ENCODE data around the gene NEMF.

The NEMF gene

GRCh38 chr14:49770212-49770817, 82.3 kb downstream of the NEMF start:
- FAIRE-seq = peak; percentile 86
- no peak for TF ChIP-seq CTCF (IDR thresholded peaks at IDR 0.05; ENCODE audit: insufficient read depth, missing control alignments)
- DNase-seq (ENCODE audit: insufficient read length, low spot score) = no peak

GRCh38 chr14:49769581-49770211, 82.9 kb downstream of the NEMF start:
- TF ChIP-seq CTCF (IDR thresholded peaks at IDR 0.05; ENCODE audit: insufficient read depth, missing control alignments) = no peak
- FAIRE-seq = no peak
- DNase-seq (ENCODE audit: insufficient read length, low spot score) = no peak

DNA sequence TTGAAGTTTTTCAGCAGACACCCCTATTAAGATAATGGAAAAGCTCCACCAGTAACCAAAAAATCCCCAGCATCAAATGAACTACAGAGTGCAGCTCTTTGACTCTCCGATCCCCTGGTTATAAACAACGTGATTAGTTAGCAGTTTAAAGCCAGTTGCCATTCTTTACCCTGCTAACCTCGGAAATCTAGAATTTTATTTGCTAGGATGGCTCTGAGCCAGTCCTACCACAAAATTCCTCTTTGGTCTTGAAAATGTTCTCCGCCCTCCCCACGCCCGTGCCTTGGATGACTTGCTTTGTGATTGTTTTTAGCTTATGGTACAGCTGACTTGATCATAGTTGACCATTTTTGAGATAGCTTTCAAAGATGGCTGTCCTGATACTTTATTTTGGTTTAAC, 83.4 kb downstream of the NEMF start:
- no peak for FAIRE-seq
- no peak for TF ChIP-seq CTCF (IDR thresholded peaks at IDR 0.05; ENCODE audit: insufficient read depth, missing control alignments)
- DNase-seq (ENCODE audit: insufficient read length, low spot score) = no peak

- FAIRE-seq = no peak
- no peak for DNase-seq (ENCODE audit: insufficient read length, low spot score)
Measured at GRCh38 chr14:49768301-49769121, 84.1 kb downstream of the NEMF start.

GRCh38 chr14:49767571-49768300, 84.9 kb downstream of the NEMF start, which contains the start of gene KLHDC2:
TSS of gene KLHDC2 (plus strand) at chr14:49768153. CDS start at chr14:49768469, 316 bp downstream.
- FAIRE-seq (no peak), DNase-seq (ENCODE audit: insufficient read length, low spot score) (no peak)
- peak; percentile 60 for TF ChIP-seq CTCF (IDR thresholded peaks at IDR 0.05; ENCODE audit: insufficient read depth, missing control alignments)

More at GRCh38 chr14:49768301-49769121, 84.1 kb downstream of the NEMF start:
- TF ChIP-seq CTCF (IDR thresholded peaks at IDR 0.05; ENCODE audit: insufficient read depth, missing control alignments) = no peak

- TF ChIP-seq CTCF (IDR thresholded peaks at IDR 0.05; ENCODE audit: insufficient read depth, missing control alignments) = no peak
- no peak for FAIRE-seq
- no peak for DNase-seq (ENCODE audit: insufficient read length, low spot score)
Measured at GRCh38 chr14:49767270-49767570, 85.4 kb downstream of the NEMF start.
